ENCODE results near the gene LRP2. TPM values are rescaled to one million over a fixed set of nuclear protein-coding genes. Genes with fewer than 3 reads are reported as not detected.

LRP2 gene
- total RNA-seq, 4 donors from 2014 or later, result not detected

- ATAC-seq, result no peak
- no peaks in the 10 kb centered on the region for H3K4me1 ChIP-seq
- TF ChIP-seq POLR2AphosphoS5 (IDR thresholded peaks at IDR 0.05), result no peak
- TF ChIP-seq EP300 (IDR thresholded peaks at IDR 0.05), result no peak
- no peak for TF ChIP-seq CTCF (IDR thresholded peaks at IDR 0.05)
- no peak for TF ChIP-seq POLR2A (IDR thresholded peaks at IDR 0.05)
- WGBS, 2 donors (ENCODE audit: low coverage in 1 of 2), result 60 to 70% methylated on average over 4 to 5 of the region's 5 CpGs
- H3K27ac ChIP-seq, result no peak overlapping the region
- no peaks in the 10 kb centered on the region for H3K27me3 ChIP-seq
- no peaks in the 10 kb centered on the region for H3K9me3 ChIP-seq
- H3K36me3 ChIP-seq, result no peaks in the 10 kb centered on the region
- no peak overlapping the region for H3K4me3 ChIP-seq
Measured at GRCh38 chr2:169095621-169096105, 266.7 kb downstream of the LRP2 start.

- WGBS, 2 donors (ENCODE audit: low coverage in 1 of 2), result 100% methylated on average over 1 of the region's 1 CpG
- no peak for ATAC-seq
- Histone ChIP-seq H3K9me3 (no peaks in the 10 kb centered on the region), H3K27ac (no peak overlapping the region), H3K36me3 (no peaks in the 10 kb centered on the region), H3K27me3 (no peaks in the 10 kb centered on the region), H3K4me1 (no peaks in the 10 kb centered on the region), H3K4me3 (no peak overlapping the region)
- TF ChIP-seq EP300 (IDR thresholded peaks at IDR 0.05), result no peak
- no peak for TF ChIP-seq CTCF (IDR thresholded peaks at IDR 0.05)
- TF ChIP-seq POLR2A (IDR thresholded peaks at IDR 0.05), result no peak
- TF ChIP-seq POLR2AphosphoS5 (IDR thresholded peaks at IDR 0.05), result no peak
Measured at GRCh38 chr2:169094676-169095075, 267.7 kb downstream of the LRP2 start.

DNA sequence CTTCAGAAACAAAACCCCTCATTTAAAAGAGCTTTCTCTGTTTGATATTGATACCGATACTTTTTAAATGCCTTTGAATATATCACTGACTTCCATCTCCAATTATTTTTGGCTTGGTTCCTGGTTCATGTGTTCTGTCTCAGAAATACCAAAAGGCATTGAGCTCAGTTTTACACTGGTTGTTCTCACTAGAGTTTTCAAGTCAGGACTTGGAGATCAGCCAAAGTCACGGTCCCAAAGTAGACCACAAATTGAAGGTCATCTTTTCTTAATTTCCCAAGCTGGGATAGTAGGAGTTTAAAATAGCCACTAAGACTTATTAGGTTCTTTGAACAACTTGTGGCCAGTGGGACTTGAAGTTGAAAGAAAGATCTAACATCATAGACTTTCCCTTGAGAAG lies 268.8 kb downstream of the LRP2 start:
- Histone ChIP-seq H3K27ac (no peak overlapping the region), H3K4me3 (no peak overlapping the region), H3K27me3 (no peaks in the 10 kb centered on the region), H3K36me3 (no peaks in the 10 kb centered on the region), H3K9me3 (no peaks in the 10 kb centered on the region), H3K4me1 (no peaks in the 10 kb centered on the region)
- TF ChIP-seq EP300 (IDR thresholded peaks at IDR 0.05) (no peak), CTCF (IDR thresholded peaks at IDR 0.05) (no peak), POLR2AphosphoS5 (IDR thresholded peaks at IDR 0.05) (no peak), POLR2A (IDR thresholded peaks at IDR 0.05) (no peak)
- 39 to 46% methylated on average over 2 of the region's 2 CpGs for WGBS, 2 donors (ENCODE audit: low coverage in 1 of 2)
- ATAC-seq, result no peak

DNA sequence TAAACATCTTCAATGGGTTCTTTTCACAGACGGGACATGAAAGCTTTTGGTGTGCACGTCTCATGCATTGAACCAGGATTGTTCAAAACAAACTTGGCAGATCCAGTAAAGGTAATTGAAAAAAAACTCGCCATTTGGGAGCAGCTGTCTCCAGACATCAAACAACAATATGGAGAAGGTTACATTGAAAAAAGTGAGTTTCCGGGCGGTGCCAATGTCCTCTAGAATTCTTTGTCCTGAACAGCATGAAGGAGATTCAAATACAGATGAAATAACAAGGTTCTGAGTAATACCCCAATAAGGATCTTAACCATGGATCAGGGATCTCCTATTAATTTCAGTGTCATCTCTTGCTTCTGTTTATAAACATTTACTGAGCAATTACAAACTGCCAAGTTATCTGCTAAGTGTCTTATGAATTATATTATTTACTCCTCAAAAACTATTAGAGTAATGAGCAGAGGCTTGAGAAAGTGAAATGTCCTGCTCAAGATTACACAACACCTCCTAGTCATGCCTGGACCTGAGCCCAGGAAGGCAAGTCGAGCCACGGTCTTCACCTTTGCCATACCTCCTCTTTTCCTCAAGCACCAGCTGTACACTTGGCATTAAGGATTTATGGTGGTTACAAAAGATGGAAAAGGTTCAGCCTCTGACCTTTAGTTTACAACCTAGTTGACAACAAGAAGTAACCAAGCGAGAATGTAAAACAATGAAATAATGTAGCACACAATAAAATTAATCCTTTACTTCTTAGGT lies 270.4 kb downstream of the LRP2 start:
- H3K4me3 ChIP-seq, result no peak overlapping the region
- no peaks in the 10 kb centered on the region for H3K36me3 ChIP-seq
- H3K9me3 ChIP-seq, result no peaks in the 10 kb centered on the region
- peak; percentile 41 for ATAC-seq
- 34 to 61% methylated on average over 7 to 8 of the region's 8 CpGs for WGBS, 2 donors (ENCODE audit: low coverage in 1 of 2)
- H3K4me1 ChIP-seq, result no peaks in the 10 kb centered on the region
- H3K27ac ChIP-seq, result no peak overlapping the region
- TF ChIP-seq CTCF (IDR thresholded peaks at IDR 0.05) (no peak), EP300 (IDR thresholded peaks at IDR 0.05) (no peak), POLR2AphosphoS5 (IDR thresholded peaks at IDR 0.05) (no peak)
- no peaks in the 10 kb centered on the region for H3K27me3 ChIP-seq

- Histone ChIP-seq H3K4me1 (no peaks in the 10 kb centered on the region), H3K9me3 (no peaks in the 10 kb centered on the region), H3K36me3 (no peaks in the 10 kb centered on the region), H3K27ac (no peak overlapping the region), H3K4me3 (no peak overlapping the region), H3K27me3 (no peaks in the 10 kb centered on the region)
- ATAC-seq, result no peak
- TF ChIP-seq POLR2A (IDR thresholded peaks at IDR 0.05), result no peak
- no peak for TF ChIP-seq CTCF (IDR thresholded peaks at IDR 0.05)
- no peak for TF ChIP-seq EP300 (IDR thresholded peaks at IDR 0.05)
- TF ChIP-seq POLR2AphosphoS5 (IDR thresholded peaks at IDR 0.05), result no peak
- WGBS, 2 donors (ENCODE audit: low coverage in 1 of 2), result 84 to 100% methylated on average over 2 to 3 of the region's 3 CpGs
Measured at GRCh38 chr2:169091256-169091655, 271.1 kb downstream of the LRP2 start.

All from gastroesophageal sphincter (tissue), 4 donors.